ENCODE data around the gene PELI3. TPM values are rescaled to one million over a fixed set of nuclear protein-coding genes. Genes with fewer than 3 reads are reported as not detected.

The PELI3 gene
- total and polyA plus RNA-seq, 2 of the 8 experiments (the other 6 are each of a cell fraction or from before 2014, with no cell fraction given), result 5.2 to 7.6 TPM

DNA sequence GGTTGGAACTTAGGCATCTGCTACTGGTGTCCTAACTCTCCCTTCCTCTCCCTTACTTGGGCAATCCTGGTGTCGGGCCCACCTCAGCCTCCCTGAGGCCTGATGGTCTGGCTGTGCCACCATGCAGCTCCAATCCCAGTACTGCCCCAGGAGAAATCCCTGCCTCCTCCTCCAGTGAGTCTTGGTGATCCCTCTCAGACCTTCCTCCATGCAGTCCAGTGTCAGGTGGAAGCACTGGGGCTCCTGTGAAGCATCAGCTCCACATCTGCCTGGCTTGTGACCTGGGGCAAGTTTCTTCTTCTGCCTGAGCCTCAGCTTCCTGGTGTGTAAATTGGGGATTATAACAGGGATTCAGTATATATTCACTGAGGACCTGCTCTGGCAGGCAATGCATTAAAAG is 1.8 kb upstream of the PELI3 start:
- H3K36me3 ChIP-seq (ENCODE audit: control insufficient read depth in 2 of 4, insufficient read depth in 4 of 4, low read length in 3 of 4), result no peaks in the 10 kb centered on the region; a peak in 1 of 8 replicates
- H3K23me2 ChIP-seq (ENCODE audit: low read depth, low read length), result peaks cover 13% of the 10 kb centered on the region
- no peaks in the 10 kb centered on the region; a peak in 1 of 7 replicates for H3K27me3 ChIP-seq (replicated peaks in 1 of 4; ENCODE audit: control insufficient read depth in 3 of 4, extremely low read depth in 1 of 4, insufficient read depth in 3 of 4, low read length in 3 of 4)
- TF ChIP-seq SP1 (IDR thresholded peaks at IDR 0.05; ENCODE audit: low read depth, low read length) (no peak), JUND (IDR thresholded peaks at IDR 0.05; ENCODE audit: low read length) (no peak), RBBP5 (IDR thresholded peaks at IDR 0.05; ENCODE audit: borderline replicate concordance, low read depth, low read length) (no peak), CEBPB (IDR thresholded peaks at IDR 0.05; ENCODE audit: low read depth, low read length) (no peak), TAF7 (optimal IDR thresholded peaks at IDR 0.05; ENCODE audit: borderline replicate concordance, low read depth, low read length) (no peak)
- TF ChIP-seq, protein P1, sequence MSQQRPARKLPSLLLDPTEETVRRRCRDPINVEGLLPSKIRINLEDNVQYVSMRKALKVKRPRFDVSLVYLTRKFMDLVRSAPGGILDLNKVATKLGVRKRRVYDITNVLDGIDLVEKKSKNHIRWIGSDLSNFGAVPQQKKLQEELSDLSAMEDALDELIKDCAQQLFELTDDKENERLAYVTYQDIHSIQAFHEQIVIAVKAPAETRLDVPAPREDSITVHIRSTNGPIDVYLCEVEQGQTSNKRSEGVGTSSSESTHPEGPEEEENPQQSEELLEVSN (IDR thresholded peaks at IDR 0.05), result no peak
- H3K27ac ChIP-seq (ENCODE audit: low read depth, low read length), result no peak overlapping the region
- H2BK20ac ChIP-seq (ENCODE audit: low read length), result 0 out of 2 replicates have a peak overlapping the region, but pooled peaks have one; percentile 48
- no peak overlapping the region for H4K5ac ChIP-seq (ENCODE audit: insufficient read length, low read depth, low read length)
- ChIA-PET POLR2A (ENCODE audit: partially characterized antibody) (interaction anchor here (0.6 to 7.3 kb wide), 7 partner anchors 9 to 33 kb away, joined by 3 to 85 read pairs (median 3); partner anchors contain the start of genes DPP3 and MRPL11), CTCF (ENCODE audit: partially characterized antibody) (interaction anchor here (0.8 to 6.7 kb wide), 7 partner anchors 11 to 212 kb away, joined by 3 to 39 read pairs (median 4); partner anchors contain the start of genes MRPL11 and NPAS4)
- H3K9me3 ChIP-seq (ENCODE audit: insufficient read depth in 2 of 2, low read depth in 1 of 2, low read length in 1 of 2), result peaks cover 4% of the 10 kb centered on the region in 2 experiments; a peak in 2 of 4 replicates
- FAIRE-seq (no peak), DNase-seq (ENCODE audit: low read depth in 1 of 2, low spot score in 2 of 2) (peak in 1 of 2 experiments; percentile 42)
- no peak overlapping the region for H4K8ac ChIP-seq (ENCODE audit: extremely low read depth, insufficient read depth, low read length)
- no peak overlapping the region; the same call in 1 of the 2 replicates for H3K18ac ChIP-seq (ENCODE audit: extremely low read depth, low read length)
- peaks cover 3 to 21% (median 12%) of the 10 kb centered on the region in 4 experiments for H3K4me1 ChIP-seq (replicated peaks in 1 of 4; ENCODE audit: control insufficient read depth in 3 of 4, insufficient read depth in 4 of 4, low read length in 3 of 4)
- no peak overlapping the region for H3K14ac ChIP-seq (ENCODE audit: insufficient read length)
- no peak overlapping the region for H2BK5ac ChIP-seq (ENCODE audit: low read depth, low read length)
- no peak overlapping the region for H4K91ac ChIP-seq (replicated peaks; ENCODE audit: insufficient read length, low read length)
- no peak overlapping the region for H3K4ac ChIP-seq (replicated peaks; ENCODE audit: insufficient read length, low read depth, low read length)
- no peak overlapping the region for H3K23ac ChIP-seq (ENCODE audit: insufficient read length)
- H3K56ac ChIP-seq (replicated peaks; ENCODE audit: insufficient read length, low read depth, low read length), result no peak overlapping the region
- WGBS, 2 experiments (ENCODE audit: extremely low coverage in 1 of 2, insufficient coverage in 1 of 2, insufficient read length in 1 of 2, insufficient replicate concordance in 2 of 2, low coverage in 1 of 2, low lambda C conversion rate in 2 of 2, missing lambda C conversion rate in 1 of 2), result 63% methylated on average over 1 of the region's 1 CpG; no CpG with 5 or more reads in 1 of the 2 experiments
- H4K20me1 ChIP-seq (replicated peaks in 1 of 2; ENCODE audit: control insufficient read depth in 1 of 2, insufficient read depth in 2 of 2, low read length in 2 of 2), result no peaks in the 10 kb centered on the region
- no peak overlapping the region for H2AFZ ChIP-seq (ENCODE audit: low read length)
- peak overlapping the region; percentile 77; the same call in 1 of the 2 replicates for H2BK15ac ChIP-seq (ENCODE audit: low read length)
- H3K4me2 ChIP-seq (ENCODE audit: insufficient read depth in 1 of 2, low read depth in 2 of 2, low read length in 2 of 2), result peak overlapping the region; percentile 65 to 94
- H3K79me2 ChIP-seq (ENCODE audit: control insufficient read depth in 1 of 2, insufficient read depth in 2 of 2, low read length in 2 of 2), result no peaks in the 10 kb centered on the region
- peak overlapping the region in 3 of 4 experiments; percentile 58 to 78 (median 67); a peak in 3 of 8 replicates for H3K4me3 ChIP-seq (ENCODE audit: extremely low read depth in 1 of 4, insufficient read depth in 2 of 4, low read depth in 3 of 4, low read length in 4 of 4)
- H2BK120ac ChIP-seq (replicated peaks; ENCODE audit: low read depth, low read length), result no peak overlapping the region
- 0 out of 2 replicates have a peak overlapping the region, but pooled peaks have one; percentile 30 for H2AK5ac ChIP-seq (ENCODE audit: low read depth, low read length)
- H3K79me1 ChIP-seq (ENCODE audit: low read depth, low read length), result no peaks in the 10 kb centered on the region
- peak overlapping the region; percentile 71; the same call in 1 of the 2 replicates for H2BK12ac ChIP-seq (ENCODE audit: low read depth, low read length)
- H3K9ac ChIP-seq (replicated peaks in 1 of 4; ENCODE audit: extremely low read depth in 1 of 4, low read depth in 3 of 4, low read length in 3 of 4), result no peak overlapping the region
